Measurements from ENCODE around the gene VAX1.

GRCh38 chr10:117132751-117133231 is 5.3 kb downstream of the VAX1 start:
- TF ChIP-seq ZNF70 (CRISPR knock-in tag; IDR thresholded peaks at IDR 0.05) = no peak
- no peak for TF ChIP-seq CREB5 (CRISPR knock-in tag; IDR thresholded peaks at IDR 0.05; ENCODE audit: low read depth)
- TF ChIP-seq ARNTL (CRISPR knock-in tag; IDR thresholded peaks at IDR 0.05; ENCODE audit: borderline replicate concordance, low read depth) = no peak
- TF ChIP-seq, protein P1, sequence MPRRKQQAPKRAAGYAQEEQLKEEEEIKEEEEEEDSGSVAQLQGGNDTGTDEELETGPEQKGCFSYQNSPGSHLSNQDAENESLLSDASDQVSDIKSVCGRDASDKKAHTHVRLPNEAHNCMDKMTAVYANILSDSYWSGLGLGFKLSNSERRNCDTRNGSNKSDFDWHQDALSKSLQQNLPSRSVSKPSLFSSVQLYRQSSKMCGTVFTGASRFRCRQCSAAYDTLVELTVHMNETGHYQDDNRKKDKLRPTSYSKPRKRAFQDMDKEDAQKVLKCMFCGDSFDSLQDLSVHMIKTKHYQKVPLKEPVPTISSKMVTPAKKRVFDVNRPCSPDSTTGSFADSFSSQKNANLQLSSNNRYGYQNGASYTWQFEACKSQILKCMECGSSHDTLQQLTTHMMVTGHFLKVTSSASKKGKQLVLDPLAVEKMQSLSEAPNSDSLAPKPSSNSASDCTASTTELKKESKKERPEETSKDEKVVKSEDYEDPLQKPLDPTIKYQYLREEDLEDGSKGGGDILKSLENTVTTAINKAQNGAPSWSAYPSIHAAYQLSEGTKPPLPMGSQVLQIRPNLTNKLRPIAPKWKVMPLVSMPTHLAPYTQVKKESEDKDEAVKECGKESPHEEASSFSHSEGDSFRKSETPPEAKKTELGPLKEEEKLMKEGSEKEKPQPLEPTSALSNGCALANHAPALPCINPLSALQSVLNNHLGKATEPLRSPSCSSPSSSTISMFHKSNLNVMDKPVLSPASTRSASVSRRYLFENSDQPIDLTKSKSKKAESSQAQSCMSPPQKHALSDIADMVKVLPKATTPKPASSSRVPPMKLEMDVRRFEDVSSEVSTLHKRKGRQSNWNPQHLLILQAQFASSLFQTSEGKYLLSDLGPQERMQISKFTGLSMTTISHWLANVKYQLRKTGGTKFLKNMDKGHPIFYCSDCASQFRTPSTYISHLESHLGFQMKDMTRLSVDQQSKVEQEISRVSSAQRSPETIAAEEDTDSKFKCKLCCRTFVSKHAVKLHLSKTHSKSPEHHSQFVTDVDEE (CRISPR knock-in tag; IDR thresholded peaks at IDR 0.05) = no peak
- TF ChIP-seq ZFP3 (CRISPR knock-in tag; IDR thresholded peaks at IDR 0.05) = no peak
- TF ChIP-seq, protein P2, sequence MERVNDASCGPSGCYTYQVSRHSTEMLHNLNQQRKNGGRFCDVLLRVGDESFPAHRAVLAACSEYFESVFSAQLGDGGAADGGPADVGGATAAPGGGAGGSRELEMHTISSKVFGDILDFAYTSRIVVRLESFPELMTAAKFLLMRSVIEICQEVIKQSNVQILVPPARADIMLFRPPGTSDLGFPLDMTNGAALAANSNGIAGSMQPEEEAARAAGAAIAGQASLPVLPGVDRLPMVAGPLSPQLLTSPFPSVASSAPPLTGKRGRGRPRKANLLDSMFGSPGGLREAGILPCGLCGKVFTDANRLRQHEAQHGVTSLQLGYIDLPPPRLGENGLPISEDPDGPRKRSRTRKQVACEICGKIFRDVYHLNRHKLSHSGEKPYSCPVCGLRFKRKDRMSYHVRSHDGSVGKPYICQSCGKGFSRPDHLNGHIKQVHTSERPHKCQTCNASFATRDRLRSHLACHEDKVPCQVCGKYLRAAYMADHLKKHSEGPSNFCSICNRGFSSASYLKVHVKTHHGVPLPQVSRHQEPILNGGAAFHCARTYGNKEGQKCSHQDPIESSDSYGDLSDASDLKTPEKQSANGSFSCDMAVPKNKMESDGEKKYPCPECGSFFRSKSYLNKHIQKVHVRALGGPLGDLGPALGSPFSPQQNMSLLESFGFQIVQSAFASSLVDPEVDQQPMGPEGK (CRISPR knock-in tag; IDR thresholded peaks at IDR 0.05; ENCODE audit: borderline replicate concordance) = no peak
